Measurements from ENCODE around the gene NFIX.
"Not testable (repeated sequence)": the region's sequence is repeated elsewhere in the genome, so short reads cannot be mapped to it uniquely, and the experiment has no call there.

The NFIX gene

DNA sequence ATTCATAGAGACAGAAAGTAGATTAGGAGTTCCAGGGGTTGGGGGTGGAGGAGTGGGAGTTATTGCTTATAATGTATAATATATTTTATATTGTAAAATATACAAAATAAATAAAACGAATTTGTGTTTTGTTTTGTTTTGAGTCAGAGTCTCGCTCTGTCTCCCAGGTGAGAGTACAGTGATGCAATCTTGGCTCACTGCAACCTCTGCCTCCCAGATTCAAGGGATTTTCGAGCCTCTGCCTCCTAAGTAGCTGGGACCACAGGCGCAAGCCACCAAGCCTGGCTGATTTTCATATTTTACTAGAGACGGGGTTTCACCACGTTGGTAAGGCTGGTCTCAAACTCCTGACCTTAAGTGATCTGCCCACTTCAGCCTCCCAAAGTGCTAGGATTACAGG, 35.8 kb upstream of the NFIX start:
- no peak for DNase-seq

DNA sequence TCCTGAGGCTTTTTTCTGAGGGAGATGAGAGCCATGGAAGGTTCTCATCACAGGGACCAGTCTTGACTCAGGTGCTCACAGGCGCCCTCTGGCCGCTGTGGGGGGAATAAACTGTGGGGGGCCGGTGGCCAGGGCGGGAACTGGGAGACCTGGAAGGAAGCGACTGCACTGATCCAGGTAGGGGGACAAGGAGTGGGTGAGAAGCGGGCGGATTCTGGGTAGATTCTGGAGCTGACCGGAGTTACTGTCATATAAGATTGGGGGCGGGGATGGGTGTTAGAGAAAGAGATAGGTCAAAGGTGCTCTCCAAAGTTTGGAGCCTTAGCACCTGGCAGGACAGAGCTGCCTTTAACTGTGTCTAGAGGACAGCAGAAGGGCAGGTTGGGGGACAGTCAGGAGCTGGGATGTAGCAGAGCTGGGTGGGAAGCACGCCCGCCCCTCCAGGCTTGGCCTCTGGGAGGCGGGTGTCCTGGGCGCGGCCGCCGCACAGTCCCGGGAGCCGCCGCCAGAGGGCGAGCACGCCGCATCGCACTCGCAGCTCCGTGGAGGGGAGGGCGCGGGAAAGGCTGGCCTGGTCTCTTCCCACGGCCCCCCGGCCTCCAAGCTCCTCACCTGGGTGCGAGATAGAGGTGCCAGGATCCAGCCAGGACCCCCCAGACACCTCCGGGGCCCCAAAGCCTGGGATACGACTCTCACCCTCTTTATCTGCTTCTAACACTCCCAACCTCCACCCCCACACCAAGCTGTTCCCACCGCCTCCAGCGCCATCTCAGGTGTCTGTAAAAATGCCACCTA, 30.1 kb upstream of the NFIX start:
- DNase-seq = peak; percentile 75

DNA sequence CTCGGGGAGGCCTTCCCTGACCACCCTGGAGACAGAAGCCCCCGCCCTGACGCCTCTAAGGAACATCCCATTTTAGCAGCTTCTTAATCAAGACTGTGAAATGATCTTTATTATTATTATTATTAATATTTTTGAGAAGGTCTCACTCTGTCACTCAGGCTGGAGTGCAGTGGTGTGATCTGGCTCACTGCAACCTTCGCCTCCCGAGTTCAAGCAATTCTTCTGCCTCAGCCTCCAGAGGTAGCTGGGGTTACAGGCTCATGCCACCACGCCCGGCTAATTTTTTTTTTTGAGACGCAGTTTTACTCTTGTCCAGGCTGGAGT, 29.5 kb upstream of the NFIX start:
- DNase-seq = no peak

DNA sequence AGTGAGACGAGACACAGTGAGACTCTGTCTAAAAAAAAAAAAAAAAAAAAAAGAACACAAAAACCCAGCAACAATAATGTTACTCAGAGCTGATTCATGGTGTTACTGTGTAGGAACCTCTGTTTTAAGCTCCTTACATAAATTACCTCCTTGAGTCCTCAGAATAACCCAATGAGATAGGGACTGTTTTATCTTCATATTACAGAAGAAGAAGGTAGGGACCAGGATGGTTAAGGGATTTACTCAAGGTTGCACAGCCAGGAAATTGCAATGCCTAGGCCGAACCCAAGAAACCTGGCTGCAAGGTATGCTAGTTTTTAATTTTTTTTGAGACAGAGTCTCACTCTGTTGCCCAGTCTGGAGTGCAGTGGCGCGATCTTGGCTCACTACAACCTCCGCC, 27.4 kb upstream of the NFIX start:
- no peak for DNase-seq

DNA sequence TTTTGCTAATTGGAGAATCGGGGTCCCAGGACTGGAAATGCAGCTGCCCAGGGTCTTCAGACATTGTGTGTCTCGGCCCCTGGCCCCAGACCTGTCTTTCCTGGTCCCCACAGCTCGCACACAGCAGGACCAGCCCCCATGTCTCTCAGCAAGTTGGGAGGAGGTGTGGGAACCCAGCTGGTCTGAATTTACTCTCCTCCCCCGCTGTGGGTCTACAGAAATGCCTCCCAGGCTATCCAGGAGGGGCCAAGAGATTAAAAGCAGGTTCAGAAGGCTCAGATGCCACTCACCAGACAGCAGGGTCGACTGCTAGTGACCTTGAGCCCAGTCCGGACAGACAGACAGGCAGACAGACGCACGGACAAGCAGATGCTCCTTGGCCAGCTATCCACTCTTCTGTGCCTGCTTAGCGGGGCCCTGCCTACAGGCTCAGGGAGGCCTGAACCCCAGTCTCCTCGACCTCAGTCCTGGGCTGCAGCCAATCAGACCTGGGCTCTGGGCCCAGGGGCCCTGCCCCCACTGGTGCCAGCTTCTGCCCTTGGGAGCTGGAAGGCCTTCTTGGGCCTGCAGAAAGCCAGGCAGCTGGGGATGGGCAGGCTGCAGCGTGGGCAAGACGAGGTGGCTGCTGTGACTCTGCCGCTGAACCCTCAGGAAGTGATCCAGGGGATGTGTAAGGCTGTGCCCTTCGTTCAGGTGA, 25.8 kb upstream of the NFIX start, which contains the start of gene DAND5:
DAND5 (plus strand) TSS at position 285 of the 697 bp plus-strand sequence; CDS start at position 370, 85 bp downstream.
- DNase-seq = no peak

DNA sequence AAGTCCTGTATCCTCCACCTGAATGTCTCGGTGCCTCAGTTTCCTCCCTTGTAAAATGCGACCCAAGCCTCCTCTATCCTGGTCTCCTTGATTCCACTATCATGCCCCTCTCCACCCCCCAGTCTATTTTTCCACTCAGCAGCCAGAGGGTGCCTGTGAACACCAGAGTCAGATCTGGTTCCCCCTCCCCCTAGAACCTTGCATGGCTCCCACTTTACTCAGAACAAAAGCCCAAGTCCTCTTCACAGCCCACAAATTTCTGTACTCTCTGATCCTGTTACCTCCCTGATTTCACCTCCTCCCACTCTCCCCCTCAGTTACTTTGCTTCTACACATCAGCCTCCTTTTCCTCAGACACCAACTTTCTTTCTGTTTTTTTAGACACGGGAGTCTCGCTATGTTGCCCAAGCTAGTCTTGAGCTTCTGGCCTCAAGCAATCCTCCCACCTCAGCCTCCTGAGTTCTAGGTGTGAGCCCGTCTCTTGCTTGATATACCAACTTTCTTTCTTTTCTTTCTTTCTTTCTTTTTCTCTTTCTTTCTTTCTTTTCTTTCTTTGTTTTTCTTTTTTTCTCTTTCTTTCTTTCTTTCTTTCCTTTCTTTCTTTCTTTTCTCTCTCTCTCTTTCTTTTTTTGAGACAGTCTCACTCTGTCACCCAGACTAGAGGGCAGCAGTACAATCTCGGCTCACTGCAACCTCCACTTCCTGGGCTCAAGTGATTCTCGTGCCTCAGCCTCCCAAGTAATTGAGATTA, 25.0 kb upstream of the NFIX start:
- DNase-seq = no peak

DNA sequence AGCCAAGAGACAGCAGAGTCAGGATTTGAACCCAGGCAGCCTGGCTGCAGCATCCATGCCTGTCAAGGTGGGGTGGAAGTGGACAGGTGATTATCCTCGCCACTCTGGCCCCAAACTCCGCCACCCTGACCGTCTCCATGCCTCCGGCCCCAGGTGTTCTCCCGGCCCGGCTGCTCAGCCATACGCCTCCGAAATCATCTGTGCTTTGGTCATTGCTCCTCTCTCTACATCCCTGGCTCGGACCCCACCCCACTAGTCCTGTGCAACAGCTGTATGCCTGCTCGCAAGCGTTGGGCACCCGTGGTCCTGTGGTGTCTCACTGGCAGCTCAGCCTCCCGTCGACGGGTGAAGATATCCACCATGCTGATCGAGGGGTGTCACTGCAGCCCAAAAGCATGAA, 22.0 kb upstream of the NFIX start:
- DNase-seq = no peak

DNA sequence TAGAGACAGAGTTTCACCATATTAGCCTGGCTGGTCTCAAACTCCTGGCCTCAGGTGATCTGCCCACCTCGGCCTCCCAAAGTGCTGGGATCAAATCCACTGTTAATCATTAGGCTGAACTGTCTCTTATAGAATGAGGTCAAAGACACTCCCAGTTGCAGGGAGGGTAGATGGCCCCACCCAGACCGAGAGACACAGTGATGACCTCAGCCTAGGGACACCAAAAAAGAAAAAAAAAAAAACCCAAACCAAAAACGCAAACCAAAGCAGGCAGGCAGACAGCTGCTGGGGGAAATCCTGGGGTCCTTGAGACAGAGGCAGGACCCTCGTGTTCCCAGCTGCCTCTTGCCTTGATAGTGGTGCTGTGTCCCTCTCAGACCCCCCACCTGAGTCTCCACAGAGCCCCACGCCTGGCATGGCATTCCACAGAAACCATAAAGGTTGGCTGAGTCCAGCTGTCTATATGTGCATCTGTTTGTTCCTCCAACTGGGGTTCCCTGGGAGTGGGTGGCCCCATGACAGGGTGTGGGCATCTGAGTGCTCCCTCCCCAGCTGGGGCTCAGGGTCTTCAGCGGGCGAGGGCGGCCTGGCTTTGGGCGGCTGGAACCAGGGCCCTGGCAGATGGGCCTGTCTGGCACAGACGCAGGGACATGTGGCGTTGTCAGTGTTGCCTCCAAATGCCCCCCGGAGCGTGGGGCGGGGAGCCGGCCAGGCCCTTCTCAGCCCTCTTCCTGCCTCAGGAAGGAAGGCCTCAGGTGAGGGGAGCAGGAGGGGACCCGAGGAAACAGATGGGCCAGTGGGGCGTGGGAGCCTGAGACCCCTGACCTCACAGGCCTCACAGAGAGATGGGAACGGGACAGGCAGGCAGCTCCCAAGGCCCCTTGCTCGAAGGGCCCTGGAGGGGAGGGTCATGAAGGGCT, 20.7 kb upstream of the NFIX start:
- no peak for DNase-seq

DNA sequence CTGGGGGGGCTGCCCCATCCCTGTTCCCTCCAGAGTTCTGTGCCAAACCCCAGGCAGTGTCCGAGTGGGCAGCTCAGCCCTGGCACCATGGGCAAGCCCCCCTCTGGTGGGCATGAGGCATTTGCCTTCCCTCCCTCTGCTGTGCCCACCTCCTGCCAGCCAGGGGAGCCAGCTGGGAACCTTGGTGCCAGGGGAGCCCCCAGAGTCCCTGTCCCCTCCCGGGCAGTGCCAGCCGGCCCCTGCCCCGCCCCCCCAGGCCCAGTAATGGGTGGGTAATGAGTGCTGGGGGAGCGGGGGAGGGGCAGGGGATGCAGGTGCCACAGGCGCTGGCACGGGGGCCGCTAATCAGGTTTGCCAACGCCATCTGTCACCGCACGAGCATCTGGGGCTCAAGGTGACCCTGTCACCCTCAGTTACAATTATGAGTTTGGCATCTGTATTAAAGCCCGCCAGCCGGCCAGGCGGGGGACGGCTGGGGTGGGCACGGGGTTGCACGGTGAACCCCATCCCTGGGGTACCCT, 20.0 kb upstream of the NFIX start:
- no peak for DNase-seq

DNA sequence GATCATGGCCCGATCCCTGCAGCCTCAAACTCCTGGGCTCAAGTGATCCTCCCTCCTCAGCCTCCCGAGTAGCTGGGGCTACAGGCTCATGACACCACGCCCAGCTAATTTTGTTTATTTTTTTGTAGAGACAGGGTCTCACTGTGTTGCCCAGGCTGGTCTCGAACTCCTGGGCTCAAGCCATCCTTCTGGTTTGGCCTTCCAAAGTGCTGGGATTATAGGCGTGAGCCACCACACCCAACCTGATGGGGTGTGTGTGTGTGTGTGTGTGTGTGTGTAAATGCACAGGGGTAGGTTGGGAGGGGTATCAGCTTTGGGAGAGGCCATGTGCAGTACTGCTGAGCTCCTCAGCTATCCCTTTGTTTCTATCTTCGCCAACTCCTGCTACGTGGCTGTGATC, 19.2 kb upstream of the NFIX start:
- not testable (repeated sequence) for DNase-seq

DNA sequence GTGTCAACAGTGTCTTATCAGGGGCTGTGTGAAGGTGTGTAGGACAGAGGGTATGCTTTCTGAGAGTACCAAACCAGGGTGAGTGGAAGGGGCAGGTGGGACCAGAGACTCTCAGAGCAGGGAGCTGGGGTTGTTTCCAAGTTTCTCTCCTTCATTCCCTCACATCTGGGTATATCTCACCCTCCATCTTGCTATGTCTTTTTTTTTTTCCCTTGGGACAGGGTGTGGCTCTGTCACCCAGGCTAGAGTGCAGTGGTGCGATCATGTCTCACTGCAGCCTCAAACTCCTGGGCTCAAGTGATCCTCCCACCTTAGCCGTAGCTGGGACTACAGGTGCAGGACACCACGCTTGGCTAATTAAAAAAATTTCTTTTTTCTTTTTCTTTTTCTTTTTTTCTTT, 15.3 kb upstream of the NFIX start:
- no peak for DNase-seq

DNA sequence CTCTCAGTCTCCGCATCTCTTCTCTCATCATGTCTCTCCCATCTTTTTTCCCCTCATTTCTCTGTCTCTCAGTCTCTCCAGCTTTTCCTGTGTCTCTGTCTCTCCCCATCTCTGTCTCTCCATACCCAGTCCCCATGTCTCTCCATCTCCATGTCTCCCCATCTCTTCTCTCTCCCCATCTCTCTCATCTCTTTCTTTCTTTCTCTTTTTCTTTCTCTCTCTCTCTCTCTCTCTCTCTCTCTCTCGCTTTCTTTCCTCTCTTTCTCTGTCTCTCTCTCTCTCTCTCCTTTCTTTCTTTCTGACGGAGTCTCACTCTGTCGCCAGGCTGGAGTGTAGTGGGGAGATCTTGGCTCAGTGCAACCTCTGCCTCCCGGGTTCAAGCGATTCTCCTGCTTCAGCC, 12.6 kb upstream of the NFIX start:
- DNase-seq = no peak

DNA sequence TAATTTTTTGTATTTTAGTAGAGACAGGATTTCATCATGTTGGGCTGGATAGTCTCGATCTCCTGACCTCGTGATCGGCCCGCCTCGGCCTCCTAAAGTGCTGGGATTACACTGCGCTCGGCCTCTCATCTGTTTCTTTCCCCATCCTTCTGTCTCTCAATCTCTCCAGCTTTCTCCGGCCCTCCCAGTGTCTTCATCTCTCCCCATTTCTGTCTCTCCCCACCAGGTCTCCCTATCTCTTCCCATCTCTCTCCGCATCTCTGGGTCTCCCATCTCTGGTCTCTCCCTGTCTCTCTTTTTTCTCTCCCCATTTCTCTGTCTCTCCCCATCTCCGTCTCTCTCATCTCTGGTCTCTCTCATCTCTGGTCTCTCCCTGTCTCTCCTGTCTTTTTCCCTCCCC, 12.2 kb upstream of the NFIX start:
- DNase-seq = no peak

DNA sequence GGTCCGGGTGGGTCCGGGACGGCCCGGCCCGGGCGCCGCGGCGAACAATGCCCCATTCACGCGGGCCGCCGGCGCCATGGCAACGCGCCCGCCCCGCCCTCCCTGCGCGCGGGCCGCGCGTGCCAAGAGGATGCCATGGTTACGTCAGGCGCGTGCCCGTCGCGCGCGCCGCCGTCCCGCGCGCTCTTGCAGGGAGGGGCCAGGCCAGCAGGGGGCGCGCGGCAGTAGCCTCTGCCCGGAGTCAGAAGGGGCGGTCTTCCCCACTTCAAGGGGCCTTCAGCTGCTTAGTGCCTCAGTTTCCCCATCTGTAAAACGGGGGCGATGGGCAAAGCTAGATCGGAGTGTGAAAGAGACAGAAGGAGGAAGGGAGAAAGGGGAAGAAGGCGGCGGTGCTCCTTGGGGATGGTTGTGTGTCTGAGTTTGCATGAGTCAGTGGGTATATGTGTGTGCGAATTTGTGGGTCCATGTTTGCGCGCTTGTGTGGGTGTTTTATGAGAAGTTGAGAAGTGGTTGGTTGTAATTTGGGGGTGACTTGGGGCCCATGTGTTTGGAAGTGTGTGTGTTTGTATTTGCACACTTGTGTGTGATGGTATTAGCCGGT, 11.6 kb upstream of the NFIX start:
- DNase-seq = peak; percentile 73

DNA sequence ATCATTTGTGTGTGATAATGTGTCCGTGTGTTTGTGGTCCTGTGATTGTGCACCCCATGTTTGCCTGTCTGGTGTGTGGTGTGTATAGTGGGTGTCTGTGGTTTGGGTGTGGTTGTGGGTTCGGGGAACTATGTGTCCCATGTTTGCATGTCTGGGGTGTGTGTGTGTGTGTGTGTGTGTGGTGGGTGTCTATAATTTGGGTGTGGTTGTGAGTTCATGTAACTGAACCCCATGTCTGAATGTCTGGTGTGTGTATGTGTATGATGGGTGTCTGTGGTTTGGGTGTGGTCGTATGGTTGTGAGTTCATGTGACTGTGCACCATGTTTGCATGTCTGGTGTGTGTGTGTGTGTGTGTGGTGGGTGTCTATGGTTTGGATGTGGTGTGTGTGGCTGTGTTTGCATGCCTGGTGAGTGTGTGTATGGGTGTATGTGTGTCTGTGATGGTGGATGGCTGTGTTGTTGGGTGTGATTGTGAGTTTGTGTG, 11.1 kb upstream of the NFIX start:
- DNase-seq = no peak

DNA sequence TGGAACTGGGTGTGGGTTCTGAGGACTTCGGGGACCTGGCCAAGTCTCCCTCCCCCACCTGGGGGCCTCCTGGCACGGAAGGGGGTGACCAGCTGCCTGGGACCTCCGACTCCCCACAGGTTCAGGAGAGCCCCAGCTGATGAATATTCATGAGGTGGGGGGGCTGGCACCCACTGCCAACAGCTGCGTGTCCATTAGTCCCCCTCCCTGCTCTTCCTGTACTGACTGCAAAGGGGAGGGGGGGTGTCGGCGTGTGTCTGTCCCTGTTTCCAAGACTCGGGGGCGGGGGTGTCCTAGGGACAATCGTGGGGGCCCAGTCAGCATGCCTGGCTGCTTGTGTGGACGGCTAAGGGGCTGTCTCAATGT, 10.6 kb upstream of the NFIX start:
- DNase-seq = peak; percentile 38

DNA sequence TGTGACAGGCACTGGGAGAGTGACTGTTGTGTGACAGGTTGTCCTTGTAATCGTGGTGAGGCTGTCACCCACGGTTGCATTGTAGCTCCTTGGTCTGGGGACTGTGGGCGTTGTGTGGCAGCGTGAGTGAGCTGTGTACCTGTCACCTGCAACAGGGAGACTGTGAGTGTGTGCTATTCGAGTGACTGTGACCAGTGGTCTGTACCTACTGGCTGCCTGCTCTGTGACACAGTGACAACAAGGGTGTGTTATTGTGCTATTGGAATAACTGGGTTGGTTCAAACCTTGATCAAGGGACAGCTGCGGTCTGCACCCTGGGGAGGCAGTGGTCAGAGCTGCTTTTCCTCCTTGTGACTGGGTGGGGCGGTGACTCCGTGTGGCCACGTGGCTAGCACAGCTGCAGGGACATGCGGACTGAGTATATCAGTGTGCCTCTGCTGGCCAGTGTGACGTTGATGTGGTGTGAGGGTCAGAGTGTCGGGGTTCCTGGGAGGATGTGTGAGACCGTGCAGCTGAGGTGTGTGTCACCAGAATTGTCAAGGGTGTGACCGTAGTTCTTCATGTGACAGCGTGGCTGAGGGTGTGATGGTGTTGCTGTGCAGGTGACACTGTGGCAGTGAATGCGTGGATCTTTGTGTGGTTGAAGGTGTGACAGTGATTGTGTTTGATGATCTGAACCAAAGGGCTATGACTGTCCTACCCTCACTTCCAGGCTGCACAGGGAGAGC, 10.1 kb upstream of the NFIX start:
- DNase-seq = peak; percentile 77

DNA sequence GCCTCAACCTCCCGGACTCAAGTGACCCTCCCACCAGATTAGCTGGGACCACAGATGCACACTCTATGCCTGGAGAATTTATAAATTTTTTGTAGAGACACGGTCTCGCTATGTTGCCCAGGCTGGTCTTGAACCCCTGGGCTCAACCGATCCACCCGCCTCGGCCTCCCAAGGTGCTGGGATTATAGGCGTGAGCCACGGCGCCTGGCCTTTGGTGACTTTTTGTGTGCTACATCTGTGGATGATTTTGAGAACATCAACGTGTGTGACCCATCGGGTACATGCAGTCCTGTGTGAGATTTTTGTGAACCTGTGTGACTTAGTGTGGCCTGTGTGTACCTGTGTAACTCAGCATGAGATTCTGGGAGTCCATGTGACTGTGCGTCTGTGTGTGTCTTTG, 8.5 kb upstream of the NFIX start:
- no peak for DNase-seq

DNA sequence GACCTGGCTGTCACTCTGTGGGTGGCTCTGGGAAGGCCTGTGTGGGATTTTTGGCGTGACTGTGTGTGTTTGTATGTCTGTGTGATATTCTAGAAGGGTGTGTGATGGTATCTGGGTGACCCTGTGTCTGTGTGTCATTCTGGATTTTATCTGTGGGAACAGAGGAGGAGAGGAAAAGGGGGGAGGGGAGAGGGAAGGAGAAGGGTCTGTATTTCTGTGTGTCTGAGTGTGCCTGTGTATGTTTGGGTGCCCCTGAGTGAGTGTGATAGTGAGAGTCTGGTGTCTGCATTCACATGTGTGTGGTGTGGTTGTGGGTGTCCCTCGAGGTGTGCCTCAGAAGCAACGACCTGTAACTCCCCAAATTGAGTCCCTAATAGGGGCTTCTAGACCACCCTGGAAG, 8.1 kb upstream of the NFIX start:
- DNase-seq = no peak

DNA sequence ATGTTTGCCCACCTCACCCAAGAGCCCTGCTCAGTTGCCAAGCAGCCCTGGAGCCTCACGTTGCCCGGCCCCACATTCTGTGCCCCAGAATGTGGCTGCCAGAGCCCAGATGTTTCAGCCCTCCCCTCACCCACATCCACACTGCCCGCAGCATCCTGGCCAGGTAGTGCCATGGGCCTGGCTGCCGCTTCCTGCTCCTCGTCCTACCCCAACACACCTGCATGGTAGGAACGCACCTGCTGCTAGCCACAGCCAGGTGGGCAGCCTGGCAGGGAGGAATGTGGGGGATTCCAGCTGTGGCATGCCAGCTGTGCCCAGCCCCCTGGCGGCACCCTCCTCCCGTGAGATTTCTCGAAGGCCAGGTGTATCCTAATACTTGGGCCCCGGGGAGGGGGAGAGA, 7.5 kb upstream of the NFIX start:
- peak; percentile 42 for DNase-seq

DNA sequence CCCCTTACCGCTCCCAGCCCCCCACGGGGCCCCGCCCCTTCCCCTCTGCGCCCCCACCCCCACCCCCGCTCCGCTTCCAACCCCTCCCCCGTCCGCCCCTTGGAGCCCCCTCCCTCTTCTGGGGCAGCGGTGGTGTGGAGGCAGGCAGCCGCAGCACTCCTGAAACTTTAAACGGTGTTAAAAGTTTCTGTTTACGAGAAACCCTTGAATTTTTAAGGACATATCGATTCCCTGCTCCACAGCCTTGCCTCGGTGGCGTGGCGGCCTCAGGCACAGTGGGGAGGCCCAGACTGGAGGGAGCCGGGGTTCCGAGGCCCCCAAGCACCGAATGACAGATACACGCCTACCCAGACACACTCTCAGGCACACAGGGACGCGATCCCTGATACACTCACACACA, 4.8 kb upstream of the NFIX start:
- no peak for DNase-seq
